OCI-LY1 (cell line): ENCODE results near the gene OR1S2.

ENCODE experiments used
- CTCF ChIP-seq: fragments of 200-600 bp; sonication (generic), shearing (Covaris generic); IDR thresholded peaks from 2 replicates; pipeline ENCODE4 v1.5.1; 2017; ENCODE audit warnings: mild to moderate bottlenecking, antibody characterized with exemption, low read length, moderate library complexity, mixed read lengths
- EZH2 ChIP-seq: fragments of 200-600 bp; sonication (generic), shearing (Covaris generic); IDR thresholded peaks from 2 replicates; pipeline ENCODE4 v1.8.0; 2017; ENCODE audit warnings: borderline replicate concordance, mixed run types, mild to moderate bottlenecking, antibody characterized with exemption, low read length, moderate library complexity, mixed read lengths

DNA sequence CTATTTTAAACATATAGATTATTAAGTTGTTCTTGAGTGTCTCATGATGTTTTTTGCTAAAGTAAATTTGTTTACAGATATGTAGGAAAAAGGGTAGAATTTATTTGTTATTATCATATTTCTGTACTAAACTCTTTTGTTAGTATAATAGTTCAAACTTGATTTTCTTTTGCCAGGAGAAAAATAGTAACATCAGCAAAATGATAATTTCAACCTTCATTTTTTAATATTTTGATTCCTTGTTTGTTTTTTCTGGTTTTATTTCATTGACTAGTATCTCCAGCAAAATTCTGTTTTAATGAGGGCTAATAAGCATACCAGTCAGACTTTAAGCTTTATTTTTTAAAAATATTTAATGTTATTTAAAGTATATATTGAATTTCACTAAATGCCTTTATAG lies 12.5 kb upstream of the OR1S2 start:
- no peak for TF ChIP-seq CTCF
- TF ChIP-seq EZH2: no peak
